ENCODE data around the gene KLHL17. TPM values are rescaled to one million over a fixed set of nuclear protein-coding genes. Genes with fewer than 3 reads are reported as not detected.

The KLHL17 gene
- total RNA-seq = 11.5 TPM
- polyA plus RNA-seq (ENCODE audit: insufficient read depth, low read depth, low replicate concordance) = 6.9 TPM
- long read RNA-seq, donor 1, partial matches to known transcripts = 0 of 1 reads
- long read RNA-seq, donor 1, other reads (novel, unspliced or antisense) = 0 of 1 reads
- long read RNA-seq, donor 2 = 0 reads
- long read RNA-seq, donor 3 = 0 reads
- long read RNA-seq, donor 4 = 0 reads
- long read RNA-seq, donor 5 = 0 reads
- long read RNA-seq, donor 6 = 0 reads
- long read RNA-seq, donor 7, partial matches to known transcripts = 5 of 27 reads
- long read RNA-seq, donor 7, other reads (novel, unspliced or antisense) = 19 of 27 reads
- long read RNA-seq, donor 8 = 0 reads
- long read RNA-seq, donor 9, partial matches to known transcripts = 0 of 1 reads
- long read RNA-seq, donor 9, other reads (novel, unspliced or antisense) = 0 of 1 reads
- long read RNA-seq, donor 10, partial matches to known transcripts = 0 of 2 reads
- long read RNA-seq, donor 10, other reads (novel, unspliced or antisense) = 0 of 2 reads

DNA sequence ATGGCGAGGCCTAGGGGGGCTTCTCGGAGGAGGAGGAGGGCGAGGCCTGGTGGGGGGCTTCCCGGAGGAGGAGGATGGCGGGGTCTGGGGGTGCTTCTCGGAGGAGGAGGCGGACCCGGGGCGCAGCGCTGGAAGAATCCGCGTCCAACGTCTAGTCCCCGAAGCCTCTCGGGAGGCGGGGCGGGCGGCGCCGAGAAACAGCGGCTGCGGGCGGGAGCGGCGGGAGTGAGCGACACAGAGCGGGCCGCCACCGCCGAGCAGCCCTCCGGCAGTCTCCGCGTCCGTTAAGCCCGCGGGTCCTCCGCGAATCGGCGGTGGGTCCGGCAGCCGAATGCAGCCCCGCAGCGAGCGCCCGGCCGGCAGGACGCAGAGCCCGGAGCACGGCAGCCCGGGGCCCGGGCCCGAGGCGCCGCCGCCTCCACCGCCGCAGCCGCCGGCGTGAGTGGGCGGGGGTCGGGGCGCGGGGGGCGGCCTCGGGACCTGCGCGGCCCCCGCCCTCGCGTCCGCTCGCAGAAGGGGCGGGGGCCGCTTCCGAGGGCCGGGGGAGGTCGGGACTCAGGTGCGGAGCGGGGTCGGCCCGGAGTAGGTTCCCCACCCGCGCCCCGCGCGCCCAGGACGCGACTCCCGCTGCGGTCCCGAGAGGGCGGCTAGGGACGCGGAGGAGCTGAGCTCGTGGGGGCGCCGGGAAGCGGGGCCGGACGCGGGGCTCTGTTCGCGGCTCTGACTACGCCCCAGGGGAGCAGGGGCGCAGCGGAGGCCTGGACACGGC lies at the start of gene KLHL17:
Gene KLHL17 (plus strand): TSS at position 222 of the 769 bp plus-strand sequence. CDS start 110 bp downstream, at position 332.
- H3K36me3 ChIP-seq (ENCODE audit: control insufficient read depth in 2 of 3, insufficient read depth in 3 of 3, low read length in 3 of 3) = peaks cover 0 to 3% (median 0%) of the 10 kb centered on the region in 3 donors
- H3K9me3 ChIP-seq (ENCODE audit: control insufficient read depth in 2 of 3, insufficient read depth in 1 of 3, low read length in 3 of 3) = no peaks in the 10 kb centered on the region
- no peaks in the 10 kb centered on the region for H3K27me3 ChIP-seq (ENCODE audit: control insufficient read depth, insufficient read depth, low read length)
- TF ChIP-seq, protein P1, sequence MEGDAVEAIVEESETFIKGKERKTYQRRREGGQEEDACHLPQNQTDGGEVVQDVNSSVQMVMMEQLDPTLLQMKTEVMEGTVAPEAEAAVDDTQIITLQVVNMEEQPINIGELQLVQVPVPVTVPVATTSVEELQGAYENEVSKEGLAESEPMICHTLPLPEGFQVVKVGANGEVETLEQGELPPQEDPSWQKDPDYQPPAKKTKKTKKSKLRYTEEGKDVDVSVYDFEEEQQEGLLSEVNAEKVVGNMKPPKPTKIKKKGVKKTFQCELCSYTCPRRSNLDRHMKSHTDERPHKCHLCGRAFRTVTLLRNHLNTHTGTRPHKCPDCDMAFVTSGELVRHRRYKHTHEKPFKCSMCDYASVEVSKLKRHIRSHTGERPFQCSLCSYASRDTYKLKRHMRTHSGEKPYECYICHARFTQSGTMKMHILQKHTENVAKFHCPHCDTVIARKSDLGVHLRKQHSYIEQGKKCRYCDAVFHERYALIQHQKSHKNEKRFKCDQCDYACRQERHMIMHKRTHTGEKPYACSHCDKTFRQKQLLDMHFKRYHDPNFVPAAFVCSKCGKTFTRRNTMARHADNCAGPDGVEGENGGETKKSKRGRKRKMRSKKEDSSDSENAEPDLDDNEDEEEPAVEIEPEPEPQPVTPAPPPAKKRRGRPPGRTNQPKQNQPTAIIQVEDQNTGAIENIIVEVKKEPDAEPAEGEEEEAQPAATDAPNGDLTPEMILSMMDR (IDR thresholded peaks at IDR 0.05; ENCODE audit: borderline replicate concordance, extremely low read depth, insufficient read depth) = no peak
- no peak within 1 kb of the TSS for H3K9ac ChIP-seq (ENCODE audit: low read length in 3 of 3)
- intact Hi-C loops (cut with DNase I) = no loop called here
- DNase-seq = peak; percentile 45 to 92 (median 75)
- H3K4me1 ChIP-seq (ENCODE audit: control insufficient read depth in 2 of 3, insufficient read depth in 2 of 3, low read depth in 1 of 3, low read length in 3 of 3) = peaks cover 0 to 8% (median 3%) of the 10 kb centered on the region in 3 donors
- H3K4me3 ChIP-seq (ENCODE audit: low read length in 3 of 3) = peak within 1 kb of the TSS in 1 of 3 donors; percentile 35
- no peak within 1 kb of the TSS for H3K27ac ChIP-seq (ENCODE audit: low read depth in 2 of 2, low read length in 2 of 2)
- FAIRE-seq = no peak

DNA sequence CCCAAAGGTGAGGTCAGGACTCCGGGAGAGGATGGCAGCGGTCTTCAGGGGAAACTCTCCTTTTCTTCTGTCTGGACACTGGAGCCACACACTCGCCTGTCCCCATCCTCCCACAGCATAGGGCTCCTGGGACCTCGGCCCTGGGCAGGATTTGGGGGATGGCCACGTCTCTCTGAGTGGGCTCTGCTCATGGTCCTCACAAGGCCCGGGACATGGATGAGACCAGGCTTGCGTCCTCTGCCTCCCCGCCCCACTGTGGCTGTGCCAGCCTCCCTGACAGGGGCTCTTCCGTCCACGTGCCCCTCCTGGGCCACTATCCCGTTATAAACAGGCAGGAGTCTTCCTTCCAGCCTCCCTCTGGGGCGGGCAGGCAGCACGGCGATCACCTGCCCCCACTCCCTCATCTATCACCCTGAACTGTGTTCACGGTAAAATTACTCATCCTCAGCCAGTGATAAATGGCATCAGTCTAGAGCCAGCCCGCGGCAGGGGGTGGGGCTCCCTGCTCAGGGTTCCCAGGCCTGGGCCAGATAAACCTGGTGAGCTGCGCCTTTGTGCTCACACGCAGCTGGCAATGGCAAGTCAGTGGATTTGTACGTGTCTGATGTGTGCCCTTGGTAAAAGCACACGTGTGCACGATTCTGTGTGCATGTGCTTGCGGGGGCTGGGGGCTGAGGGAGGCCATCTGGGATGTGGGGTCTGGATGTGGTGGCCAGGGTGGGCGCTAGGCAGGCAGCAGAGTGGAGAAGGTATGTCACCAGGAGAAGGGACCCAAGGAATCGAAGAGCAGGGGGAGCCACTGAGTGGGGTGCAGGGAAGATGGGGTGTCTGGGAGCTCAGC lies 49.3 kb upstream of the KLHL17 start:
- Histone ChIP-seq H3K27ac (ENCODE audit: low read depth in 2 of 2, low read length in 2 of 2) (no peak overlapping the region), H3K9me3 (ENCODE audit: control insufficient read depth in 2 of 3, insufficient read depth in 1 of 3, low read length in 3 of 3) (no peaks in the 10 kb centered on the region), H3K4me1 (ENCODE audit: control insufficient read depth in 2 of 3, insufficient read depth in 2 of 3, low read depth in 1 of 3, low read length in 3 of 3) (peaks cover 0 to 31% (median 0%) of the 10 kb centered on the region in 3 donors), H3K9ac (ENCODE audit: low read length in 3 of 3) (no peak overlapping the region), H3K27me3 (ENCODE audit: control insufficient read depth, insufficient read depth, low read length) (no peaks in the 10 kb centered on the region), H3K36me3 (ENCODE audit: control insufficient read depth in 2 of 3, insufficient read depth in 3 of 3, low read length in 3 of 3) (no peaks in the 10 kb centered on the region), H3K4me3 (ENCODE audit: low read length in 3 of 3) (no peak overlapping the region)
- intact Hi-C loops (cut with DNase I) = no loop called here
- FAIRE-seq = no peak
- DNase-seq = peak; percentile 64 to 89 (median 85)
- TF ChIP-seq, protein P1 (IDR thresholded peaks at IDR 0.05; ENCODE audit: borderline replicate concordance, extremely low read depth, insufficient read depth) = no peak

DNA sequence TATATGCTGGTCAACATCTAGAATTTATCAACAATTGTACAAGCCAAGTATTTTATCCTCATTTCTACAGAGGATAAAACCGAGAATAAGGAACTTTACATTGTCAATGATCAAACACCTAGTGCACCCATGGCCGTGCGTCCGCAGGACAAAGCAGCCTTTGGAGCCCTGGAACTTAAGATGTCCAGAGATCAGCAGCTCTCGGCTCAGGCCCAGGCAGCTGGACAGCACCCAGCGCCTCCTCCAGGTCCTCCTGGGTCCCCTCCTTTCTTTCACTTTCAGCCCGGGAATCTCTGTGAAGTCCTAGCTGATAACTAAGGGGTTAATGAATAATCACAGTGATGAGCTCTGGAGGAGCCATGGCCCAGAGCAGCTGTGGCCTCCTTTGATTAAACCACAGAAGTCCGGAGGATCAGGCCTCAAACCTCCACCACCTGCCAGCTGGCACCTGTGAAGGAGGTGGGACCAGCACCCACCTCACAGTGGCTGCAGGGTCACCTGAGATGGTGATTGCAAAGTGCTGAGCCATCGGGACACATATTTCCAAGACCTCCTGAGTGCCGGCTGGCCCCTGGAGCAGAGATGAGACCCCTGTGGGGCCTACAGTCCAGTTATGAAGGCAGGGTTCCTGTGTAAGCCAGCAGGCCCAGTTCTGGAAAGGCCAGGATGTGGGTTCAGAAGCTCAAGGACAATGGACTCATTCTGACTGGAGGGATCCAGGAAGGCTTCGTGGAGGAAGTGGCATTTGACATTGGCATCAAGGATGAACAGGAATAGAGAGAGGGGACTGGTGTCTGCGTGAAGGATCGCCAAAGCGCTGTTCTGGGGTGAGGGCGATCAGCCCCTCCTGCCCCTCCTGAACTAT lies 48.3 kb upstream of the KLHL17 start:
- H3K9ac ChIP-seq (ENCODE audit: low read length in 3 of 3) = no peak overlapping the region
- peaks cover 0 to 38% (median 4%) of the 10 kb centered on the region in 3 donors for H3K4me1 ChIP-seq (ENCODE audit: control insufficient read depth in 2 of 3, insufficient read depth in 2 of 3, low read depth in 1 of 3, low read length in 3 of 3)
- H3K4me3 ChIP-seq (ENCODE audit: low read length in 3 of 3) = no peak overlapping the region
- H3K27ac ChIP-seq (ENCODE audit: low read depth in 2 of 2, low read length in 2 of 2) = no peak overlapping the region
- intact Hi-C loops (cut with DNase I) = no loop called here
- H3K27me3 ChIP-seq (ENCODE audit: control insufficient read depth, insufficient read depth, low read length) = no peaks in the 10 kb centered on the region
- FAIRE-seq = no peak
- H3K9me3 ChIP-seq (ENCODE audit: control insufficient read depth in 2 of 3, insufficient read depth in 1 of 3, low read length in 3 of 3) = no peaks in the 10 kb centered on the region
- DNase-seq = peak in 3 of 5 donors; percentile 11 to 55 (median 48)
- TF ChIP-seq, protein P1 (IDR thresholded peaks at IDR 0.05; ENCODE audit: borderline replicate concordance, extremely low read depth, insufficient read depth) = no peak
- H3K36me3 ChIP-seq (ENCODE audit: control insufficient read depth in 2 of 3, insufficient read depth in 3 of 3, low read length in 3 of 3) = no peaks in the 10 kb centered on the region

Measured in kidney (tissue), 22 donors.